ENCODE results near the gene BATF. TPM values are rescaled to one million over a fixed set of nuclear protein-coding genes. Genes with fewer than 3 reads are reported as not detected.

Gene BATF
- total RNA-seq, 1 donor from 2014 or later, result not detected

- no peak for TF ChIP-seq CTCF (IDR thresholded peaks at IDR 0.05)
- no peaks in the 10 kb centered on the region for H3K4me1 Mint-ChIP-seq (ENCODE audit: low read depth)
- peaks cover 2% of the 10 kb centered on the region for H3K36me3 Mint-ChIP-seq (ENCODE audit: low read depth)
- H3K27ac Mint-ChIP-seq (ENCODE audit: unreplicated experiment), result no peak overlapping the region
- peaks cover 2% of the 10 kb centered on the region for H3K27me3 Mint-ChIP-seq (ENCODE audit: low read depth)
- no peak for DNase-seq (ENCODE audit: low spot score)
- no peak overlapping the region for H3K4me3 Mint-ChIP-seq (ENCODE audit: unreplicated experiment)
- H3K9me3 Mint-ChIP-seq (ENCODE audit: low read depth), result no peaks in the 10 kb centered on the region
Measured at GRCh38 chr14:75501080-75501479, 21.2 kb upstream of the BATF start.

GRCh38 chr14:75504411-75504810 is 17.9 kb upstream of the BATF start:
- Mint-ChIP-seq H3K27ac (ENCODE audit: unreplicated experiment) (no peak overlapping the region), H3K4me3 (ENCODE audit: unreplicated experiment) (no peak overlapping the region), H3K4me1 (ENCODE audit: low read depth) (no peaks in the 10 kb centered on the region), H3K36me3 (ENCODE audit: low read depth) (peaks cover 2% of the 10 kb centered on the region), H3K9me3 (ENCODE audit: low read depth) (peaks cover 8% of the 10 kb centered on the region), H3K27me3 (ENCODE audit: low read depth) (peaks cover 7% of the 10 kb centered on the region)
- DNase-seq (ENCODE audit: low spot score), result no peak
- no peak for TF ChIP-seq CTCF (IDR thresholded peaks at IDR 0.05)

- H3K36me3 Mint-ChIP-seq (ENCODE audit: low read depth), result peaks cover 7% of the 10 kb centered on the region
- H3K27ac Mint-ChIP-seq (ENCODE audit: unreplicated experiment), result no peak overlapping the region
- H3K4me3 Mint-ChIP-seq (ENCODE audit: unreplicated experiment), result no peak overlapping the region
- H3K27me3 Mint-ChIP-seq (ENCODE audit: low read depth), result peaks cover 7% of the 10 kb centered on the region
- TF ChIP-seq CTCF (IDR thresholded peaks at IDR 0.05), result no peak
- no peaks in the 10 kb centered on the region for H3K4me1 Mint-ChIP-seq (ENCODE audit: low read depth)
- DNase-seq (ENCODE audit: low spot score), result no peak
- peaks cover 28% of the 10 kb centered on the region for H3K9me3 Mint-ChIP-seq (ENCODE audit: low read depth)
Measured at GRCh38 chr14:75506930-75507329, 15.3 kb upstream of the BATF start.

- DNase-seq (ENCODE audit: low spot score), result no peak
- Mint-ChIP-seq H3K27ac (ENCODE audit: unreplicated experiment) (no peak overlapping the region), H3K27me3 (ENCODE audit: low read depth) (peaks cover 14% of the 10 kb centered on the region), H3K4me1 (ENCODE audit: low read depth) (peaks cover 3% of the 10 kb centered on the region), H3K4me3 (ENCODE audit: unreplicated experiment) (no peak overlapping the region), H3K9me3 (ENCODE audit: low read depth) (peaks cover 33% of the 10 kb centered on the region), H3K36me3 (ENCODE audit: low read depth) (peaks cover 10% of the 10 kb centered on the region)
- TF ChIP-seq CTCF (IDR thresholded peaks at IDR 0.05), result no peak
Measured at GRCh38 chr14:75510547-75510946, 11.7 kb upstream of the BATF start.

GRCh38 chr14:75511201-75511600 is 11.1 kb upstream of the BATF start:
- peaks cover 33% of the 10 kb centered on the region for H3K9me3 Mint-ChIP-seq (ENCODE audit: low read depth)
- peaks cover 8% of the 10 kb centered on the region for H3K36me3 Mint-ChIP-seq (ENCODE audit: low read depth)
- H3K27me3 Mint-ChIP-seq (ENCODE audit: low read depth), result peaks cover 20% of the 10 kb centered on the region
- H3K27ac Mint-ChIP-seq (ENCODE audit: unreplicated experiment), result no peak overlapping the region
- H3K4me1 Mint-ChIP-seq (ENCODE audit: low read depth), result peaks cover 3% of the 10 kb centered on the region
- TF ChIP-seq CTCF (IDR thresholded peaks at IDR 0.05), result no peak
- no peak for DNase-seq (ENCODE audit: low spot score)
- no peak overlapping the region for H3K4me3 Mint-ChIP-seq (ENCODE audit: unreplicated experiment)

All from chondrocyte (in vitro differentiated cells).